Gastroesophageal sphincter (tissue), 4 donors: ENCODE results near the gene ABHD16A. TPM values are rescaled to one million over a fixed set of nuclear protein-coding genes. Genes with fewer than 3 reads are reported as not detected.

ENCODE experiments used
- ATAC-seq: fragments of 150-250 bp; one replicate; pipeline ENCODE4 v1.9.1; 2016; ENCODE audit warnings: mild to moderate bottlenecking, moderate library complexity
- H3K27ac ChIP-seq, 4 donors: fragments of 200-600 bp; sonication (generic) in 3 of 4; 1 replicate in 3 of 4; 2 replicates in 1 of 4; pipeline ENCODE4 v1.5.1; 2016 to 2019
- H3K27me3 ChIP-seq: fragments of 200-600 bp; sonication (generic); one replicate; pipeline ENCODE4 v1.5.1; 2019
- H3K36me3 ChIP-seq, 2 donors: fragments of 200-600 bp; sonication (generic); one replicate each; pipeline ENCODE4 v1.5.1; 2019; ENCODE audit warnings: control low read depth in 1 of 2
- H3K4me1 ChIP-seq, 3 donors: fragments of 200-600 bp; sonication (generic); 1 replicate in 2 of 3; 2 replicates in 1 of 3; pipeline ENCODE4 v1.5.1; 2016 to 2019; ENCODE audit warnings: control low read depth in 2 of 3
- H3K4me3 ChIP-seq, 2 donors: fragments of 200-600 bp; sonication (generic); one replicate each; pipeline ENCODE4 v1.5.1; 2019; ENCODE audit warnings: mild to moderate bottlenecking in 1 of 2, moderate library complexity in 1 of 2
- H3K9me3 ChIP-seq, 3 donors: fragments of 200-600 bp; sonication (generic); one replicate each; pipeline ENCODE4 v1.5.1; 2017 to 2019; ENCODE audit warnings: control low read depth in 2 of 3
- CTCF ChIP-seq, 4 experiments: fragments of 200-600 bp in 2 of 4; fragments of 450-650 bp in 2 of 4; sonication (generic) in 1 of 4; IDR thresholded peaks; one replicate each; pipeline ENCODE4 v1.5.1; 2017 to 2019; ENCODE audit warnings: antibody characterized with exemption in 4 of 4, mild to moderate bottlenecking in 2 of 4, moderate library complexity in 2 of 4
- EP300 ChIP-seq: sonication (generic); formaldehyde crosslinking; IDR thresholded peaks from one replicate; pipeline ENCODE4 v1.6.1; 2017; ENCODE audit warnings: antibody characterized with exemption, mild to moderate bottlenecking
- POLR2A ChIP-seq, 2 donors: fragments of 450-650 bp; IDR thresholded peaks; one replicate each; pipeline ENCODE4 v1.6.1; 2017; ENCODE audit warnings: antibody characterized with exemption in 2 of 2, mild to moderate bottlenecking in 2 of 2, moderate library complexity in 1 of 2
- POLR2AphosphoS5 ChIP-seq: sonication (generic); formaldehyde crosslinking; IDR thresholded peaks from one replicate; pipeline ENCODE4 v1.6.1; 2017; ENCODE audit warnings: antibody characterized with exemption
- WGBS, 2 donors: methylation state at CpG; one replicate each; pipeline ENCODE4 v1.1.5; 2018; ENCODE audit warnings: low coverage in 1 of 2; 5-methylcytosine and 5-hydroxymethylcytosine counted together
- total RNA-seq, 4 donors: library from RNA; depleted of rRNA; stranded (reverse); fragments of >200 nt; gene quantifications; one replicate each; pipeline ENCODE4 v1.1.0, GENCODE V29; 2016

Gene ABHD16A
- total RNA-seq, 4 donors from 2014 or later: 37.4 to 49.8 (median 47.2) TPM

- H3K36me3 ChIP-seq: no peaks in the 10 kb centered on the region
- H3K27ac ChIP-seq: no peak within 1 kb of the TSS
- no peak for ATAC-seq
- H3K27me3 ChIP-seq: peaks cover 8% of the 10 kb centered on the region
- TF ChIP-seq EP300 (no peak), CTCF (IDR thresholded peaks at IDR 0.05) (no peak), POLR2AphosphoS5 (no peak), POLR2A (IDR thresholded peaks at IDR 0.05) (no peak)
- WGBS, 2 donors: 60 to 80% methylated on average over 1 to 3 of the region's 3 CpGs
- no peaks in the 10 kb centered on the region for H3K9me3 ChIP-seq
- H3K4me3 ChIP-seq: no peak within 1 kb of the TSS
- H3K4me1 ChIP-seq: peaks cover 4 to 16% (median 9%) of the 10 kb centered on the region in 3 donors
Observed at GRCh38 chr6:31706599-31706998, 3.5 kb upstream of the ABHD16A start, which contains the start of gene LY6G6F. LY6G6F (plus strand) TSS chr6:31706866; CDS start chr6:31706907, 41 bp downstream.

- Histone ChIP-seq H3K27me3 (peaks cover 8% of the 10 kb centered on the region), H3K9me3 (no peaks in the 10 kb centered on the region), H3K36me3 (no peaks in the 10 kb centered on the region), H3K4me3 (no peak overlapping the region), H3K4me1 (peaks cover 6 to 22% (median 16%) of the 10 kb centered on the region in 3 donors), H3K27ac (no peak overlapping the region)
- TF ChIP-seq POLR2AphosphoS5 (no peak), CTCF (IDR thresholded peaks at IDR 0.05) (no peak), POLR2A (IDR thresholded peaks at IDR 0.05) (no peak), EP300 (no peak)
- ATAC-seq: no peak
- 82 to 96% methylated on average over 3 to 5 of the region's 6 CpGs for WGBS, 2 donors
Observed at GRCh38 chr6:31705931-31706330, 2.8 kb upstream of the ABHD16A start.

GRCh38 chr6:31702405-31702818 is 712 bp downstream of the ABHD16A start:
- Histone ChIP-seq H3K9me3 (no peaks in the 10 kb centered on the region), H3K27me3 (no peaks in the 10 kb centered on the region), H3K4me3 (peak overlapping the region; percentile 58 to 98), H3K36me3 (peaks cover 0 to 30% of the 10 kb centered on the region in 2 donors), H3K27ac (peak overlapping the region; percentile 87 to 97 (median 94)), H3K4me1 (peaks cover 6 to 37% (median 19%) of the 10 kb centered on the region in 3 donors)
- no peak for TF ChIP-seq CTCF (IDR thresholded peaks at IDR 0.05)
- TF ChIP-seq EP300: no peak
- ATAC-seq: no peak
- WGBS, 2 donors: 1 to 3% methylated on average over 6 to 8 of the region's 10 CpGs

- peaks cover 6 to 37% (median 19%) of the 10 kb centered on the region in 3 donors for H3K4me1 ChIP-seq
- H3K27me3 ChIP-seq: no peaks in the 10 kb centered on the region
- TF ChIP-seq POLR2AphosphoS5: no peak
- TF ChIP-seq CTCF (IDR thresholded peaks at IDR 0.05): no peak
- no peak for TF ChIP-seq EP300
- no peak for TF ChIP-seq POLR2A (IDR thresholded peaks at IDR 0.05)
- H3K9me3 ChIP-seq: no peaks in the 10 kb centered on the region
- H3K27ac ChIP-seq: peak overlapping the region; percentile 87 to 97 (median 94)
- peak overlapping the region; percentile 58 to 98 for H3K4me3 ChIP-seq
- 5 to 11% methylated on average over 4 to 5 of the region's 7 CpGs for WGBS, 2 donors
- H3K36me3 ChIP-seq: peaks cover 0 to 36% of the 10 kb centered on the region in 2 donors
- ATAC-seq: no peak
Observed at GRCh38 chr6:31701666-31702404, 1.3 kb downstream of the ABHD16A start.
